PC-3 (cell line): Measurements from ENCODE around the gene TUBG2. TPM values are rescaled to one million over a fixed set of nuclear protein-coding genes. Genes with fewer than 3 reads are reported as not detected.

Source experiments
- ATAC-seq: fragments of 200-7000 bp; cut with Tn5 transposase; 2 replicates; pipeline ENCODE4 v1.9.1; 2020; ENCODE audit warnings: mild to moderate bottlenecking, moderate library complexity
- BruUV-seq: library from RNA; stranded (reverse); fragments of 400-500 nt; replicated peaks from 2 replicates; lab custom pipeline; 2021; lab: Mats Ljungman, UMichigan
- CTCF ChIA-PET: fragments of 300-600 bp; sonication (Branson Sonifier 250); formaldehyde crosslinking; loops from one replicate; lab custom pipeline; 2022; ENCODE audit warnings: antibody characterized with exemption; lab: Charles Lee
- POLR2A ChIA-PET: fragments of 300-600 bp; sonication (Branson Sonifier 250); formaldehyde crosslinking; loops from one replicate; lab custom pipeline; 2022; ENCODE audit warnings: antibody characterized with exemption; ENCODE audit not compliant: unreplicated experiment; lab: Charles Lee
- DNase-seq: peaks from one replicate; pipeline ENCODE4 v3.0.0-alpha.2; 2015
- H2AFZ ChIP-seq: fragments of 300-600 bp; sonication (generic); 2 replicates; pipeline ENCODE4 v1.6.0; 2016; ENCODE audit warnings: antibody characterized with exemption, low read length
- H3F3A ChIP-seq: fragments of 300-600 bp; sonication (generic); one replicate; pipeline ENCODE4 v1.6.0; 2017; ENCODE audit warnings: antibody characterized with exemption, low read length, control low read depth, mild to moderate bottlenecking; ENCODE audit not compliant: unreplicated experiment
- H3K27ac ChIP-seq: fragments of 300-600 bp; sonication (generic); 2 replicates; pipeline ENCODE4 v1.5.1; 2016; ENCODE audit warnings: mild to moderate bottlenecking, low read length
- H3K27me3 ChIP-seq: fragments of 300-600 bp; sonication (generic); 2 replicates; pipeline ENCODE4 v1.6.1; 2016; ENCODE audit warnings: low read length, mixed read lengths
- H3K36me3 ChIP-seq: fragments of 300-600 bp; sonication (generic); 2 replicates; pipeline ENCODE4 v1.6.1; 2016; ENCODE audit warnings: low read depth, mixed run types, low read length, mixed read lengths
- H3K4me1 ChIP-seq: fragments of 300-600 bp; sonication (generic); 2 replicates; pipeline ENCODE4 v1.5.1; 2016; ENCODE audit warnings: low read length; ENCODE audit not compliant: insufficient read depth
- H3K4me2 ChIP-seq: fragments of 300-600 bp; sonication (generic); 2 replicates; pipeline ENCODE4 v1.6.0; 2016; ENCODE audit warnings: low read length
- H3K4me3 ChIP-seq: fragments of 300-600 bp; sonication (generic); 2 replicates; pipeline ENCODE4 v1.5.1; 2016; ENCODE audit warnings: mild to moderate bottlenecking, low read length, mixed read lengths
- H3K79me2 ChIP-seq: fragments of 300-600 bp; sonication (generic); 2 replicates; pipeline ENCODE4 v1.6.1; 2017; ENCODE audit warnings: low read length, mixed read lengths
- H3K9ac ChIP-seq: fragments of 300-600 bp; sonication (generic); 2 replicates; pipeline ENCODE4 v1.6.0; 2016; ENCODE audit warnings: mild to moderate bottlenecking, low read length
- H3K9me2 ChIP-seq: fragments of 300-600 bp; sonication (generic); replicated peaks from 2 replicates; pipeline ENCODE4 v1.6.1; 2016; ENCODE audit warnings: mixed run types, low read length, mixed read lengths
- H3K9me3 ChIP-seq: fragments of 300-600 bp; sonication (generic); 2 replicates; pipeline ENCODE4 v1.6.1; 2016; ENCODE audit warnings: low read length, mixed read lengths
- H4K20me1 ChIP-seq: fragments of 300-600 bp; sonication (generic); 2 replicates; pipeline ENCODE4 v1.6.1; 2016; ENCODE audit warnings: low read length, mixed read lengths
- EZH2 ChIP-seq: fragments of 300-600 bp; sonication (generic); IDR thresholded peaks from one replicate; pipeline ENCODE4 v1.6.1; 2017; ENCODE audit warnings: antibody characterized with exemption, mild to moderate bottlenecking, low read length; ENCODE audit not compliant: unreplicated experiment
- EZH2phosphoT487 ChIP-seq: fragments of 300-600 bp; sonication (generic); IDR thresholded peaks from 2 replicates; pipeline ENCODE4 v1.6.1; 2018; ENCODE audit warnings: mild to moderate bottlenecking, antibody characterized with exemption, low read length, borderline replicate concordance
- intact Hi-C: fragments of 100-400 bp; cut with micrococcal nuclease; formaldehyde crosslinking; loops from 2 replicates; pipeline ENCODE4 v1.9.0; 2023
- total RNA-seq: library from RNA; depleted of rRNA; stranded (reverse); fragments of >200 nt; gene quantifications from 2 replicates; pipeline ENCODE4 v1.2.3, GENCODE V29; 2014
- TF ChIP-seq, protein P1 (sequence below): fragments of 300-600 bp; sonication (generic); conservative IDR thresholded peaks from 2 replicates; pipeline ENCODE4 v1.5.1; 2017; ENCODE audit warnings: antibody characterized with exemption, low read depth, mild to moderate bottlenecking, low read length

The TUBG2 gene
- total RNA-seq, 1 experiment from 2014 or later, result 7.1 TPM

DNA sequence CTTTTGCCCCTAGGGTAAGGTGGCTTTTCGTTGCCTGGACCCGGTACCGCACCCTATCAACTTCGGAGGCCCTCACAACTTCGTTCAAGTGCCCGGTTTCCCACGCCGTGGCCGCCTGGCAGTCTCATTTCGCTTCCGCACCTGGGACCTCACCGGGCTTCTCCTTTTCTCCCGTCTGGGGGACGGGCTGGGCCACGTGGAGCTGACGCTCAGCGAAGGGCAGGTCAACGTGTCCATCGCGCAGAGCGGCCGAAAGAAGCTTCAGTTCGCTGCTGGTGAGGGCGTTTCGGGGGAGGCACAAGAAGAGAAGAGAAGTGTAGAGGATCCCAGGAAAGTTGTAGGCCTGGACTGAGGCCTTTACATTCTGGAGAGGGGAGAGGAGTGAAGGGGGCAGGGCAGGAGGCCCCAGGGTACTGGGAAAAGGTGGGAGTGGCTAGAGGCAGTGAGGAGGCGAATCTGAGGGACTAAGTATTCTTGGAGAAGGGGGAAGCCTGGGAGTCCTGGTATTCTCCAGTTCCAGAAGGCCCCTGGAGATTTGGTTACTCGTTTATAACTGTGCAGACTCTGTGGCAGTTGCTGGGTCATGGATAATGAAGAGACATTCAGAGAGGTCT, 28.7 kb downstream of the TUBG2 start:
- Histone ChIP-seq H3K79me2 (no peaks in the 10 kb centered on the region), H3K27me3 (no peaks in the 10 kb centered on the region), H3K4me2 (no peak overlapping the region), H3K9me2 (no peaks in the 10 kb centered on the region), H4K20me1 (no peaks in the 10 kb centered on the region), H3K9ac (no peak overlapping the region), H3K27ac (no peak overlapping the region), H3K36me3 (no peaks in the 10 kb centered on the region), H3F3A (no peaks in the 10 kb centered on the region), H3K4me3 (no peak overlapping the region), H3K4me1 (peaks cover 5% of the 10 kb centered on the region; the same call in 1 of the 2 replicates), H3K9me3 (no peaks in the 10 kb centered on the region), H2AFZ (no peak overlapping the region)
- no peak for TF ChIP-seq EZH2
- no peak for TF ChIP-seq EZH2phosphoT487
- TF ChIP-seq, protein P1, sequence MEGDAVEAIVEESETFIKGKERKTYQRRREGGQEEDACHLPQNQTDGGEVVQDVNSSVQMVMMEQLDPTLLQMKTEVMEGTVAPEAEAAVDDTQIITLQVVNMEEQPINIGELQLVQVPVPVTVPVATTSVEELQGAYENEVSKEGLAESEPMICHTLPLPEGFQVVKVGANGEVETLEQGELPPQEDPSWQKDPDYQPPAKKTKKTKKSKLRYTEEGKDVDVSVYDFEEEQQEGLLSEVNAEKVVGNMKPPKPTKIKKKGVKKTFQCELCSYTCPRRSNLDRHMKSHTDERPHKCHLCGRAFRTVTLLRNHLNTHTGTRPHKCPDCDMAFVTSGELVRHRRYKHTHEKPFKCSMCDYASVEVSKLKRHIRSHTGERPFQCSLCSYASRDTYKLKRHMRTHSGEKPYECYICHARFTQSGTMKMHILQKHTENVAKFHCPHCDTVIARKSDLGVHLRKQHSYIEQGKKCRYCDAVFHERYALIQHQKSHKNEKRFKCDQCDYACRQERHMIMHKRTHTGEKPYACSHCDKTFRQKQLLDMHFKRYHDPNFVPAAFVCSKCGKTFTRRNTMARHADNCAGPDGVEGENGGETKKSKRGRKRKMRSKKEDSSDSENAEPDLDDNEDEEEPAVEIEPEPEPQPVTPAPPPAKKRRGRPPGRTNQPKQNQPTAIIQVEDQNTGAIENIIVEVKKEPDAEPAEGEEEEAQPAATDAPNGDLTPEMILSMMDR, result no peak
- CTCF ChIA-PET, result no interaction called here
- intact Hi-C loops, result no loop called here
- DNase-seq, result no peak
- POLR2A ChIA-PET, result no interaction called here
- ATAC-seq, result no peak
- BruUV-seq, result no TSS peak

DNA sequence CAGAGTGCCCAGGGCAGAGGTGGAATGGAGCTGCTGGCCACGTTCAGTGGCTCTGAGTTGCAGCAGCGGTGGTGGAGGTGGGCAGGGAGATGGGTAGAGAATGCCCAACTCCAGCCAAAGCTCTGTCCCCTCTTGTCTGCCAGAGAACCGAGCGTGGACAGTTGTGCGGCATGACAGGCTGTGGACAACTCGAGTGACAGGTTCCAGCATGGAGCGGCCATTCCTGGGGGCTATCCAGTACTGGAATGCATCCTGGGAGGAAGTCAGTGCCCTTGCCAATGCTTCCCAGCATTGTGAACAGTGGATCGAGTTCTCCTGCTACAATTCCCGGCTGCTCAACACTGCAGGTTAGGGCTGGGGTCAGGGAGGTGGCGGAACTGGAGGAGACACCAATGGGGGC, 31.5 kb downstream of the TUBG2 start:
- no peaks in the 10 kb centered on the region for H3K9me2 ChIP-seq
- H4K20me1 ChIP-seq, result no peaks in the 10 kb centered on the region
- no peak for ATAC-seq
- TF ChIP-seq EZH2phosphoT487, result no peak
- TF ChIP-seq, protein P1, result no peak
- TF ChIP-seq EZH2, result no peak
- no peaks in the 10 kb centered on the region for H3K4me1 ChIP-seq
- POLR2A ChIA-PET, result no interaction called here
- no peak overlapping the region for H3K27ac ChIP-seq
- no peaks in the 10 kb centered on the region for H3K27me3 ChIP-seq
- H3K4me3 ChIP-seq, result no peak overlapping the region
- no peak overlapping the region for H2AFZ ChIP-seq
- H3K36me3 ChIP-seq, result no peaks in the 10 kb centered on the region
- CTCF ChIA-PET, result no interaction called here
- H3K4me2 ChIP-seq, result no peak overlapping the region
- H3K9ac ChIP-seq, result no peak overlapping the region
- BruUV-seq, result no TSS peak
- no peak for DNase-seq
- no peaks in the 10 kb centered on the region for H3K9me3 ChIP-seq
- no peaks in the 10 kb centered on the region for H3K79me2 ChIP-seq
- H3F3A ChIP-seq, result no peaks in the 10 kb centered on the region
- intact Hi-C loops, result no loop called here

DNA sequence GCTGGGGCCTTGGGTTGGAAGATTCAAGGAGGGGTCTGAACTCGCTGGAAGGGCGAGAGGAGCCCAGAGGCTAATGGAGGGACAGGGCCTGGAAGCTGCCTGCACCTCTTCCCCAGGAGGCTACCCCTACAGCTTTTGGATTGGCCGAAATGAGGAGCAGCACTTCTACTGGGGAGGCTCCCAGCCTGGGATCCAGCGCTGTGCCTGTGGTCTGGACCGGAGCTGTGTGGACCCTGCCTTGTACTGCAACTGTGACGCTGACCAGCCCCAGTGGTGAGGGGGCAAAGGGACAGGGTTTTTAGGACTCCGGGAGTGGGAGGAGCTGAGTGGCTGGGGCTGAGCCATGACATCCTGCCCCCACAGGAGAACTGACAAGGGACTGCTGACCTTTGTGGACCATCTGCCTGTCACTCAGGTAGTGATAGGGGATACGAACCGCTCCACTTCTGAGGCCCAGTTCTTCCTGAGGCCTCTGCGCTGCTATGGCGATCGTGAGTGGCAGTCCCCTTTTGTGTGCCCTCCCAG, 32.0 kb downstream of the TUBG2 start:
- H3K4me3 ChIP-seq, result no peak overlapping the region
- H3K36me3 ChIP-seq, result no peaks in the 10 kb centered on the region; the same call in 1 of the 2 replicates
- DNase-seq (no peak), ATAC-seq (no peak)
- intact Hi-C loops, result no loop called here
- no TSS peak for BruUV-seq
- no peaks in the 10 kb centered on the region for H3K4me1 ChIP-seq
- no peaks in the 10 kb centered on the region for H3K79me2 ChIP-seq
- no peak overlapping the region for H3K9ac ChIP-seq
- no peak overlapping the region for H2AFZ ChIP-seq
- H3K27ac ChIP-seq, result no peak overlapping the region
- H3F3A ChIP-seq, result no peaks in the 10 kb centered on the region
- no peaks in the 10 kb centered on the region for H3K27me3 ChIP-seq
- H3K4me2 ChIP-seq, result no peak overlapping the region
- TF ChIP-seq EZH2 (no peak), EZH2phosphoT487 (no peak)
- TF ChIP-seq, protein P1, result no peak
- no peaks in the 10 kb centered on the region for H3K9me3 ChIP-seq
- CTCF ChIA-PET, result no interaction called here
- H3K9me2 ChIP-seq, result no peaks in the 10 kb centered on the region
- no peaks in the 10 kb centered on the region for H4K20me1 ChIP-seq
- POLR2A ChIA-PET, result no interaction called here
